ENCODE data around the gene PCDH15.

PCDH15 gene

DNA sequence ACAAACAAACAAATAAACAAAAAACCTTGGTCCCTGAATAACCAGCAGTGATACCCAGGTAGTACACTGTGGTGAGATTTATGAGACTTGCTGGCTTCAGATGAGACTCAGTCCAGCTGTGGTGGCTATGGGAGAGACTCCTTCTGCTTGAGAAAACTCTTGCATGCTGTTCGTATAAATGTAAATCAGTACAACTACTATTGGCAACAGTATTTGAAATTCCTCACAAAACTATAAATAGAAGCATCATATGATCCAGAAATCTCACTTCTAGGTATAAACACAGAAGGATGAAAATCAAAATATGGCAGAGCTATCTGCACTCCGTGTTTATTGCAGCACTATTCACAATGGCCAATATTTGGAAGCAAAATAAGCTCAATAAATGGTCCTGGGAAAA, 692.1 kb downstream of the PCDH15 start:
- DNase-seq, result no peak

DNA sequence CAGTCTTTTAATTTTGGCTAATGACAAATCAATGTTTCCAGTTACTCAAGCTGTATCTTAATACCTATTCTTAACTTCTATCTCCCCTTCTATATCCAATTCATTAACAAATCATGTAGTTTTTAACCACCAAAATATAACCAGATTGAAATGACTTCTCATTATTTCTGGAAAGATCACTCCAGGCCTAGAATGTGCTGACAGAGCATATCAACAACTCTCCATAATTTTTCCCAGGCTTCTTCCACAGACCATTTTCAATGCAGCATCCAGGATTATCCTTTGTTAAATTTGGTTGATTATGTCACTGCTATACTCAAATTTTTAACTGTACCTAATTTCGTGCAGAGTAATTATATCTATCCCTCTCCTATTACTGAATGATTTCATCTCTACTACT, 704.1 kb downstream of the PCDH15 start:
- DNase-seq, result no peak

DNA sequence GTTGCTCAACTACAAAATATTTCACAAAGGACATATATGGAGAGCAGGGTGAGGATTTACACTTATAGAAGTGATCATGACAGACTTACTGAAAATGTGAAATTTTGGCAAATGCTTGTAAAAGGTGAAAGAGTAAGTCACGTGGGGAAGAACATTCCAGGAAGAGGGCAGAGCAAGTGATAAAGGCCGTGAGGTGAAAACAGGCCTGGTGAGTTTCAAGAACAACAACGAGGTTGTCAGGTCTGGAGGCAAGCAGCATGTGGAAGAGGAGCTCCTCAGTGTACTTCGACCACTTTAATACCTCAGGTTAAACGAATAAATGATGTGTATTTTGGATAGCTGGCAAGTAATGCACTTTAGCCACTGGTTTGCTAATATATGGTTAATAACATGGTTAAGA, 706.7 kb downstream of the PCDH15 start:
- no peak for DNase-seq

DNA sequence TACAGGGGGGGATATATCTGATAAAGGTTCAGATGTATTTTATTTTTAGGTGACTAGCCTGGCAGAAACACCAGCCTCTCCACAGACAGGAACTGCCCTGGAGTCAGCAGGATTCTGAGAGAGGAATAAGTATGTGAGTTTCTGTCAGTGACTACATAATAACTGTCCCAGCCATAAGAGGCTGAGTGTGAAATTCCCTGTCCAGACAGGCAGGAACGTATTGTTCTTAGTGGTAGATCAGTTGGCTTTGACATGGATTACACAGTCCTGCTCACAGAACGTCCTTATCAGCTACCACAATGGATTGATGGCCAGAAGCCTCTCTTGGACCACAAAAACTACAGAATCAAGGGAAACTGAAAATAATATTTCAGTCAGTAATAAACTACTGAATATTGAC, 709.8 kb downstream of the PCDH15 start:
- no peak for DNase-seq

DNA sequence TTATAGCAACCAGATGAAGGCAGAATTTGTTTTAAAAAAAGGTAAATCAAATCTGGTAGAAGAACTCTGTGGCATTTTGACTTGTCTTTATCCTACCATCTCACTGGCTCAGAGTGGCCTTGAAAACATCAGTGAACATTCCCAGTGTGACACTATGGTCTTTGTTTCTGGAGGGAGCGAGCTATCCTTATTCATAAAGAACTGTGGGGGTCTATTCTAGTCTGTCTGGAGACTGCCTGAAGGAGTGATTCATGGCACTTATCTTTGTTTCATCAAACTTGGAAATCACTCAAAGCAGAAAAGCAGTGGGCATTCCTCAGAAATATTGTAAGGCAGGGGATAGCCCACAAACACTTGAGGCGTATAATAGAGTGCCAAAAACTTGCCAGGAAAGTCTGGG, 719.1 kb downstream of the PCDH15 start:
- no peak for DNase-seq

DNA sequence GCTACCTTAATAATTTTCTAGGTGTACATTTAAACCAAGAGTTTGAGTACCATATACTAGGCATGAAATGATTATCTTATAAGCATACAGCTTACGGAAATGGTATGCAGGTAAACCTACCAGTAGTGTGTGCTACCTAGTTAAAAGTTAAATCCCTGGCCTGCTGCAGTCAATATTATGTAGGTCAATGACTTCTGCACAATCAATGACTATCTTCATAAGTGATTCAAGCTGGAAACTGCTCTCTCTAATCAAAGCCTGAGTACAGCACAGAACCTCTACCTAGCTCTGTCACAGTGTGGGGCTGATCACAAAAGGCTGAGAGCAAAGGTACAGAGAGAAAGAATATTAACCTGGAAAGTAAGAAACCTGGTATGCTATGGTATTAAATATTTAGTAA, 733.7 kb downstream of the PCDH15 start:
- DNase-seq, result no peak

DNA sequence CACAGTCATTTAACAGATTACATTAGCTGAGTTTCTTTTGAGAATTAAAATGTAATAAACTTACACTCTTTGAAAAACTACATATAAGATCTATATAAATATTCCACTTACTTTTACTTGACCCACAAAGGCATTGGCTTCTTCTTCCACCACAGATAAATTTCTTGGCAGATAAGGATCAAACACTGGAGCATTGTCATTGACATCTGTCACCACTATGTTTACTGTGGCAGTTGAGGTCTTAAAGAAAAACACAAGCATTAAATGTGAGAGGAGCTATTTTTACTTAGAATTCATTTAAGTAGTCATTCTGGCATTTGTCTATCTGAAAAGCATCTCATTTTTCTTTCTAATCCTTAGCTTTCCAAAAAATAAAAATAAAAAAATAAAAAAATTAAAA, 734.4 kb downstream of the PCDH15 start:
- no peak for DNase-seq

DNA sequence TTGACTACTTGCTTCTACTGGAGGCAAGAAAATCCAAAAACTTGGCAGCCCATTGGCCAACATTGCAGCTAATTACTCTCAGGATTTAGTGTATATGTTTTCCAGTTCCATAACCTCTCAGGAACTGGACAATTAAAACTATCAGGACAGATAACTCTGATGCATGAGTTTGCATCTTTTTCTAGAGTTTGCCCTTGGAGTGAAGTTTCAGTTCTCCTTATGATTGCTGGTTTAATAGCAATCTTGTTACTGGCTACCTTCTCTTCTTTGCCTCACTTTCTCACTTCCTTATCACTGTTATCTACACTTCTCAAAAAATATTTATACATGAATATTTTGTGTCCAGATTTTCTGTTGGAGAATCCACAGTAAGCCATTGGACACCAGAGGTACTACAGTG, 735.9 kb downstream of the PCDH15 start:
- DNase-seq, result no peak

DNA sequence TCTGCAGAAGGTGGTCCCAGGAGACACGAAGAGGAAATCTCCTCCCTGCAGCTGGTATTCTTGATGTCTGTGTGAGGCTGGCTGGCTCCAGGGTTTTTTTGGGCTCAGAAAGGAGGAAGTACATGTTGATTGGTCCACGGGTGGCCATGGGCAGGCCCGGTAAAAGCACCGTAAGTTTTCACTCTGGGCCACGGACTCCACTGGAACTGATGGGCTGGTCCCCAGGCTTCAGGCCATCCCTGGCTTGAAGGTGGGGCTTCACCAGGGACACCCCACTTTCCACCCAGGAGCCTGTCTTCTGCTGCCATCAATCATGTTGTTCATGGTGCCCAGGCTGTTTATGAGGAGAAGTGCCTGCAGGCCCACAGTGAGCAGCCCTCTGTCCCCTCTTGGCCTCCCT, 736.8 kb downstream of the PCDH15 start:
- DNase-seq, result no peak

DNA sequence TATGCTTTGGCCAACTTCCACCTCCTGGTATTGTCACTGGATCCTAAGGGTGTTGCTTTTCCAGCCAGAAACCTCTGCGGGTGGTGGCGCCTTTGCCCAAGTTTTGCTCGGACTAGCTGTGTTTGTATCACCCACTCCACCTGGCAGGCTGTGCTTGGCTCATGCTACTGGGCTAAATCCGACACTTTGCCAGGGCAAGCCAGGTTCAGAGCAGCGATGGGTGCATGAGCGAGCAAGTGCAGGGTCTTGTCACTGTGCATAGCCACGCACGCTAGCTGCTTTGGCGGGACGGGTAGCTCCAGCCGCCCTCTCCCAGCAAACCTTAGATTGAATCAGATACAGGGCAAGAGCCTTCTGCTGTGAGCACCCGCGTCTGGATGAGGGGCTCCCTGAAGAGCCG, 737.5 kb downstream of the PCDH15 start:
- DNase-seq, result no peak

DNA sequence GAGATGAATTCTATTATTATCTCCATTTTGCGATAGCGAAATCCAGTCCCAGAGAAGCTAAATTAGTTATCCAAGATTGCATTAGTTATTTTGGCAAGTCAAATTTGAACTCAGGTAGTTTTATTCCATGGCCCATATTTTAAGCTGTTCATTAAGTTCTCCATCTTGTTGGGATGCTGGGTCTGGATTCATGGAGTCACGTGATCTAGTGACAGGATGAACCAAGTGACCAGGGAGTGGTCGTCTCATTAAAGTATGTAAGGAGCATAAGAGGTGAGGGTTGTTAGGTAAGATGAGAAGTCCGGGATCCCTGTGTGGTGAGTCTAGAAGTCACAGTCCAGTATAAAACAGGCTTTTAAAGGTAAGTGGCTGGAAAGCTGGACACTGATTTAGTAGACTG, 740.5 kb downstream of the PCDH15 start:
- DNase-seq, result no peak

DNA sequence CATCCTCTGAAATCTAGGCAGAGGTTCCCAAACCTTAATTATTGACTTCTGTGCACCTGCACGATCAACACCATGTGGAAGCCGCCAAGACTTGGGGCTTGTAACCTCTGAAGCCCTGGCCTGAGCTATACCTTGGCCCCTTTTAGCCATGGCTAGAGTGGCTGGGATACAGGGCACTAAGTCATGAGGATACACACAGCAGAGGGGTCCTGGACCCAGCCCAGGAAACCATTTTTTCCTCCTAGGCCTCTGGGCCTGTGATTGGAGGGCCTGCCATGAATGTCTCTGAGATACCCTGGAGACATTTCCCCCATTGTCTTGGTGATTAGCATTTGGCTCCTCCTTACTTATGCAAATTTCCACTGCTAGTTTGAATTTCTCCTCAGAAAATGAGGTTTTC, 743.7 kb downstream of the PCDH15 start:
- DNase-seq, result no peak

DNA sequence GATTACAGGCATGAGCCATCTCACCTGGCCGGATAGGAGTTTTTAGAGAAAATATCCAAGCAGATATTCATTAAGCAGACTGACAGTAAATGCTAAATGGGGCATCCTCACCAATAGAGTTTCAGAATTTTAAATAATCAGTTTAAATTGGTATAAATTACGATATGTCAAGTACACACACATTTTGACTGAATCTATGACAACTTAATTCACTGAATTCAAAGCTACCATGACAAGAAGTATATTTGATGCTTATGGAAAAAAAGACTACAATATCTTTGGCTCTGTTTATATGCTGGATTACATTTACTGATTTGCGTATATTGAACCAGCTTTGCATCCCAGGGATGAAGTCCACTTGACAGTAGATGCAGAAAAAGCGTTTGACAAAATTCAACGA, 774.7 kb downstream of the PCDH15 start:
- no peak for DNase-seq

DNA sequence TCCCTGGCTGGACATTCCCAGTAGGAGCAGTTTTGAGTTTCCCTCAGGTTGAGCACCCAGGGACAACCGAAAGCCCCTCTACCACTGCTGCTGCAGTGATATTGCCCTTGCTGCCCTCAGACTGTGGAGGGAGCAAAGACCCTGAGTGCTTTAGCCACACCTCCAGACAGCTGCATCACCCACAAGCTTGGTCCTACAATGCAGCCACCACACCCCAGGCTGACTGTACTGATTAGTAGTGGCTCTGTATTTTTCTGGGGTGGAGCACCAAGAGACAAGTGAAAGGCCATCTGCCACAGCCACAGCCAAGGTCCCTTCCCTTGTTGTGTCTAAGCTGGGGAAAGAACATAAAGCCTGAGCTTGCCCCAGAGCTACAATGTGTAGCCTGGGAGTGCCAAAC, 789.9 kb downstream of the PCDH15 start:
- no peak for DNase-seq

DNA sequence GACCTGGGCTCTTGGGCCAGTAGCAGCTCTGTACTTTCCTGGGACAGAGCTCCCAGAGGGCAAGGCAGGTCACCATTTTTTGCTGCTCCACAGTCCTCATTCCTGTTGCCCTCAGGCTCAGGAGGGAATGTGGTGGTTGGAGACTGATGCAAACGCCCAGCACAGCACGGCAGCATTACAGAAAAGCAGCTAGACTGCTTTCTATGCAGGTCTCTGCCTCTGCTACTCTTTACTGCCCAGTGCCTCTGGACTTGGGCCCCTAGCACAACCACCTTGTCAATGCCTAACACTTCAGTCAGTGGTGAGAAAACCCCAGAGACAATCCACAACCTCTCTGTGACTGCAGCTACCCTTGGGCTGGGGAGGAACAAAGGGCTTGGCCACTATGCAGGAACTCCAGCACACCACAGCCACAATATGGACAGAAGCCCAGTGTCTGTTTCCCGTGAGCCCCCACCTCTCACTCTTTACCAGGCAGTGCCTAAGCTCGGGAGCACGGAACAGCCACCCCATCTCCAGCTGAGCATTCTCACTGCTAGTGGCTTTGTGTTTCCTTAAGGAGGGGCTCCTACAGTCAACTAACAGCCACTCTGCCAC, 790.6 kb downstream of the PCDH15 start:
- DNase-seq, result no peak

DNA sequence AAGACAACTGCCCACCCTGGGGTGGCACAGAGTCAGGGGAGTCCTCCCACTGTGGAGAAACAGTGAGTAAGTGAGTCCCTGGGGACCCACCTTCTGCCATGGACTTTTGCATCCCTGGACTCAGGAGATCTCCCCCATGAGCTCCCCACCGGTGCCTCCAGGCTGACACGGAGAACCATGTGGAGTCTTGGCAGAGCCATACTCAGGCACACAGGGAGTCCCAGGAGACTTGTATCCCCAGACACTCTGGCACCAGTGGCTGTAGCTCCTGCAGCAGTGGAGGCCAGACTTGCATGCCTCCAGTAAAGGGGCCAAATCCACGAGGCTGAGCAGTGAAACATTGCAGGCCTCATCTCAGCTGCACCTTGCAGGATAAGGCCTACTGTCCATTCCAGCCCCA, 791.4 kb downstream of the PCDH15 start:
- DNase-seq, result no peak

DNA sequence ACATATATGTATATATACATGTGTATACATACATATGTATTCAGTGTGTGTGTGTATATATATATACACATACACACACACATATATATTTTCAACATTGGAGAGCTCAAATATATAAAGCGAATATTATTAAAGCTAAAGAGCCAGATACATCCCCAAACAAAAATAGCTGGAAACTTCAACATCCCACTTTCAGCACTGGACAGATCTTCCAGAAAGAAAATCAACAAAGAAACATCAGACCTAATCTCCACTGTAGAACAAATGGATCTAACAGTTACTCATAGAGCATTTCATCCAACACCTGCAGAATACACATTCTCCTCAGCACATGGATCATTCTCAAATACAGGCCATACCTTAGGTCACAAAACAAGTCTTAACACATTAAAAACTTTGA, 799.0 kb downstream of the PCDH15 start:
- DNase-seq, result no peak

DNA sequence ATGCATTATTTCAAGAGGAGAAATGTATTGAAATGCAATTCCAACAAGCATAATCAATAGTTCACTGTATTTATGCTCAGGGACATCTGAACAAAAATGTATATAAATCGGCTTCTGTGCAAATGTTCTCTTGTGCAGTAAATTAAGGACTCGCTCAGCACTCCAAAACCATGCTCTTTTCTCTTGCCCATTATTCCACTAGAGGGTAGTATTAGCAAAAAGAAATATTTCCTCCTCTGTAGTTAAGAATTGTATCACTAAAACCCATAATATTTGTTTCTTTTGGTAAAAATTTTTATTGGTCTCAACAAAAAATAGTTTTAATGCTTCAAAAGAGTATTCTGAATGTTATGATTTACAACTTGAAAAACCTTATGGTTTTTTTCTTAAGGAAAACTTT, 803.1 kb downstream of the PCDH15 start:
- DNase-seq, result no peak

DNA sequence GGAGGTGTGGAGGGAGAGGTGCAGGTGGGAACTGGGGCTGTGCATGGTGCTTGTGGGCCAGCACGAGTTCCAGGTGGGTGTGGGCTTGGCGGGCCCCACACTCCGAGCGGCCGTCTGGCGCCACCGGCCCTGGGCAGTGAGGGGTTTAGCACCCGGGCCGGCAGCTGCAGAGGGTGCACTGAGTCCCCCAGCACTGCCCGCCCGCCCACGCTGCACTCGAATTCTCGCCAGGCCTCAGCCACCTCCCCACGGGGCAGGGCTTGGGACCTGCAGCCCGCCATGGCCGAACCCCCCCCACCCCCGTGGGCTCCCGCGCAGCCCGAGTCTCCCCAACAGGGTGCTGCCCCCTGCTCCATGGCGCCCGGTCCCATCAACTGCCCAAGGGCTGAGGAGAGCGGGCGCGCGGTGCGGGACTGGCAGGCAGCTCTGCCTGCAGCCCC, 810.2 kb downstream of the PCDH15 start:
- DNase-seq, result no peak

DNA sequence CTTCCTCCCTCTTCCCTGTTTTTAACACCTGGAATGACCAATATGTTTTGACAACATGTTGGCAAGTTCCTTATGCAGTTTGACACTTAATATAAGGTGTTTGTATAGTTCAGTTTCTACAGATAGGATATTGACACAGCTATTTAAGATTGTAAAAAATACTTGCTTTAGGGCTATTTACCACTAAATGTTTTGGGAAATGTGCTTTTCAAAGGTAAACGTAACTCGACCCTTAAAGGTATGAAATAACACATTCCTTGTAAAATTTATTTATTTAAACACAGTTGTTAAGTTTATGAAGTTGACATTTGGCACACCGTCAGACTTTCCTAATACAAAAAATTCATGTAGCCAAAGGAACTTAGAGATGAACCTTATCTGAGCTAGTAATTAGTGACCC, 817.6 kb downstream of the PCDH15 start:
- DNase-seq, result no peak

DNA sequence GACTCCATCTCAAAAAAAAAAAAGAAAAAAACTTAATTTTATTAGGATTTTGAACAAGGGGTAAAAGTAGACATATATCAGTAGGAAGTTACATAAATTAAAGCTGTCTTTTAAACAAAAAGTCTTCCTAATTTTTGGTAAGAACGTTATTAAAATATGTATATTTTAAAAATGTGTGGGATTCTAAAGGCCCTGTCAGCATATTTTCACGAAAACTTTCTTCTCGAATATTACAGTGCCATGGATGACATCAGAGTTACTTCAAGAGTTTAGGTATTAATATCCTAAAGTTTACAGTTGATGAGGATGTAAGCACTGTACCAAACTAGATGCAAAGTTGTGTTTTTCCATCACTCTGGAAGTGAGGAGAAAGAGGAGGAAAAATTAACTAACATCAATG, 820.8 kb downstream of the PCDH15 start:
- no peak for DNase-seq

DNA sequence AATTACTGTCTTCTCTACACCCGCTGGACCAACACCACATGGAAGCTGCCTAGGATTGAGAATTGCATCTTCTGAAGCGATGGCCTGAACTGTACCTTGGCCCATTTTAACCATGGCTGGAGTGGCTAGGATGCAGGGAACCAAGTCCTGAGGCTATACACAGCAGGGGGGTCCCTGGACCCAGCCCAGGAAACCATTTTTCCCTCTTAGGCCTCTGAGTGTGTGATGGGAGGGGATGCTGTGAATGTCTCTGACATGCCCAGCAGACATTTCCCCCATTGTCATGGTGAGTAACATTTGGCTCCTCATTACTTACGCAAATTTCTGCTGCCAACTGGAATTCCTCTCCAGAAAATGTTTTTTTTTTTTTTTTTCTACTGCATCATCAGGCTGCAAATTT, 822.7 kb downstream of the PCDH15 start:
- DNase-seq, result no peak

DNA sequence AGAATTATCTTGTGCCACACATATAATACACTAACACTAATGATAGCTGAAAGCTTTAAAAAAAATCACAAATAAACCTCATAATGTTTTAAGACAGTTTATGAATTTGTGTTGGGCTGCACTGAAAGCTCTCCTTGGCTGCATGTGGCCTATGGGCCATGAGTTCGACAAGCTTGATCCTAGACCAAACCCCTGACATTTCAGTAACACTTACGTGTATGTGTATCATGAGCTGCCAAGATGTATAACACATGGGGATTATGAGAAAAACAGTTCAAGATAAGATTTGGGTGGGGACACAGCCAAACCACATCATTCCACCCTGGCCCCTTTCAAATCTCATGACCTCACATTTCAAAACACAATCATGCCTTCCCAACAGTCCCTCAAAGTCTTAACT, 823.8 kb downstream of the PCDH15 start:
- DNase-seq, result no peak

DNA sequence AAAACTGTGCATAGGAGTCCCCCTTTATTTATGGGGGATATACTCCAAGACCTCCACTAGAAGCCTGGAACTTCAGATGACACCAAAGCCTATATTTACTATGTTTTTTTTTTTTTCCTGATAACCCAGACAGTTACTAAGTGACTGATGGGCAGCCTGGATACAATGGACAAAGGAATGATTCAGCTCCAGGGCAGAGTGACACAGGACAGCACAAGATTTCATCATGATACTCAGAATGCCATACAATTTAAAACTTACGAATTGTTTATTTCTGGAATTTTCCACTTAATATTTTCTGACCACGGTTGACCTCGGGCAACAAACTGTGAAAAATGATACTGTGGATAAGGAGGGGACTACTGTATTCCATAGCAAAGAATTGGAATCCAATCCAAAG, 843.6 kb downstream of the PCDH15 start:
- DNase-seq, result no peak

DNA sequence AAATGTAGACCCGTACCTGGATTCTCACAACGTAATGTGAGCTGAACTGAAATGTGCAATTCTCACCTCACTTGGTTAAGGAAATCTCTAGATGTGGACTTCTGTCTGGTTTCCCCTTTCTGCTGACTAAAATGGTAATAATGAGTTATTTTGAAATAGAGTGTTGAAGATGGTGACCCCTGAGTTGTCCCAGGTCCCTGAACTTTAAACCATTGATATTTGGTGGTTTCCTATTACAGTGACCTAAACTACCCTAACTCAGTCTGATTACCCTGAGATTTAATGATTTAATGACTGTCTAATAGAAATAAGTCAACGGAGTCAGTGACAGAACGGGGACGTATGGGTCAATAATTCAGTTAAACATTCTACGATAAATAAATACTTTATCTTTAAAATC, 845.9 kb downstream of the PCDH15 start:
- no peak for DNase-seq
